ENCODE results near the gene LRCH1. TPM values are rescaled to one million over a fixed set of nuclear protein-coding genes. Genes with fewer than 3 reads are reported as not detected.

LRCH1 gene
- total RNA-seq, 6 experiments from 2014 or later = 11.3 to 13.9 (median 12.5) TPM

- no peak overlapping the region; the same call in 1 of the 2 replicates for H3K4me3 Mint-ChIP-seq
- H3K27ac Mint-ChIP-seq = no peak overlapping the region
- no peaks in the 10 kb centered on the region for H3K36me3 Mint-ChIP-seq (ENCODE audit: low read depth)
- no peaks in the 10 kb centered on the region for H3K9me3 Mint-ChIP-seq
- no peak for DNase-seq
- TF ChIP-seq CTCF (IDR thresholded peaks at IDR 0.05) = no peak
- no peaks in the 10 kb centered on the region for H3K27me3 Mint-ChIP-seq (ENCODE audit: insufficient read depth)
- H3K4me1 Mint-ChIP-seq (ENCODE audit: low read depth) = peaks cover 6% of the 10 kb centered on the region; the same call in 1 of the 2 replicates
Observed at GRCh38 chr13:46562581-46562980, 9.6 kb downstream of the LRCH1 start.

GRCh38 chr13:46565808-46566750, 13.1 kb downstream of the LRCH1 start:
- H3K27ac Mint-ChIP-seq = no peak overlapping the region
- no peak overlapping the region for H3K4me3 Mint-ChIP-seq
- H3K36me3 Mint-ChIP-seq (ENCODE audit: low read depth) = no peaks in the 10 kb centered on the region; the same call in 1 of the 2 replicates
- DNase-seq = no peak
- H3K9me3 Mint-ChIP-seq = no peaks in the 10 kb centered on the region
- no peak for TF ChIP-seq CTCF (IDR thresholded peaks at IDR 0.05)
- H3K4me1 Mint-ChIP-seq (ENCODE audit: low read depth) = peaks cover 15% of the 10 kb centered on the region
- no peaks in the 10 kb centered on the region for H3K27me3 Mint-ChIP-seq (ENCODE audit: insufficient read depth)

- no peaks in the 10 kb centered on the region for H3K27me3 Mint-ChIP-seq (ENCODE audit: insufficient read depth)
- H3K4me3 Mint-ChIP-seq = no peak overlapping the region
- no peaks in the 10 kb centered on the region; the same call in 1 of the 2 replicates for H3K36me3 Mint-ChIP-seq (ENCODE audit: low read depth)
Observed at GRCh38 chr13:46567671-46568070, 14.7 kb downstream of the LRCH1 start.

GRCh38 chr13:46569456-46569855, 16.5 kb downstream of the LRCH1 start:
- Mint-ChIP-seq H3K27me3 (ENCODE audit: insufficient read depth) (no peaks in the 10 kb centered on the region), H3K36me3 (ENCODE audit: low read depth) (peaks cover 5% of the 10 kb centered on the region; the same call in 1 of the 2 replicates), H3K4me1 (ENCODE audit: low read depth) (peaks cover 45% of the 10 kb centered on the region), H3K4me3 (no peak overlapping the region), H3K27ac (no peak overlapping the region), H3K9me3 (no peaks in the 10 kb centered on the region)
- no peak for DNase-seq
- TF ChIP-seq CTCF (IDR thresholded peaks at IDR 0.05) = no peak

More at GRCh38 chr13:46567671-46568070, 14.7 kb downstream of the LRCH1 start:
- Mint-ChIP-seq H3K9me3 (no peaks in the 10 kb centered on the region), H3K27ac (no peak overlapping the region), H3K4me1 (ENCODE audit: low read depth) (peaks cover 31% of the 10 kb centered on the region)
- no peak for DNase-seq
- no peak for TF ChIP-seq CTCF (IDR thresholded peaks at IDR 0.05)

- no peaks in the 10 kb centered on the region for H3K9me3 Mint-ChIP-seq
- H3K4me1 Mint-ChIP-seq (ENCODE audit: low read depth) = peaks cover 53% of the 10 kb centered on the region
- no peaks in the 10 kb centered on the region for H3K27me3 Mint-ChIP-seq (ENCODE audit: insufficient read depth)
- DNase-seq = no peak
- H3K27ac Mint-ChIP-seq = no peak overlapping the region
- TF ChIP-seq CTCF (IDR thresholded peaks at IDR 0.05) = no peak
- H3K4me3 Mint-ChIP-seq = no peak overlapping the region
- H3K36me3 Mint-ChIP-seq (ENCODE audit: low read depth) = peaks cover 5% of the 10 kb centered on the region; the same call in 1 of the 2 replicates
Observed at GRCh38 chr13:46570273-46570672, 17.3 kb downstream of the LRCH1 start.
